HEK293 (cell line): ENCODE measurements around the gene VPS29.

Experiments used
- ATF2 ChIP-seq: fragments of 450-650 bp; formaldehyde crosslinking; IDR thresholded peaks from 2 replicates; pipeline ENCODE4 v1.5.1; 2016; ENCODE audit warnings: missing biosample characterization, missing genetic modification characterization, low read depth
- CTCF ChIP-seq: fragments of 450-650 bp; formaldehyde crosslinking; IDR thresholded peaks from 2 replicates; pipeline ENCODE4 v1.5.1; 2016; ENCODE audit warnings: missing biosample characterization, missing genetic modification characterization
- PATZ1 ChIP-seq: fragments of 450-650 bp; formaldehyde crosslinking; IDR thresholded peaks from 2 replicates; pipeline ENCODE4 v1.5.1; 2016; ENCODE audit warnings: missing biosample characterization, missing genetic modification characterization
- REPIN1 ChIP-seq: fragments of 450-650 bp; formaldehyde crosslinking; IDR thresholded peaks from 2 replicates; pipeline ENCODE4 v1.5.1; 2017; ENCODE audit warnings: missing biosample characterization, missing genetic modification characterization, low read depth
- REST ChIP-seq: fragments of 450-650 bp; formaldehyde crosslinking; IDR thresholded peaks from 2 replicates; pipeline ENCODE4 v1.5.1; 2016; ENCODE audit warnings: missing biosample characterization, missing genetic modification characterization
- SP2 ChIP-seq: fragments of 450-650 bp; formaldehyde crosslinking; IDR thresholded peaks from 2 replicates; pipeline ENCODE4 v1.5.1; 2016; ENCODE audit warnings: missing biosample characterization, missing genetic modification characterization
- TCF7L2 ChIP-seq: IDR thresholded peaks from 2 replicates; pipeline ENCODE4 v1.6.1; 2011; ENCODE audit warnings: low read depth, mild to moderate bottlenecking, inconsistent platforms, low read length, moderate library complexity, borderline replicate concordance
- ZBTB8A ChIP-seq: fragments of 450-650 bp; formaldehyde crosslinking; IDR thresholded peaks from 2 replicates; pipeline ENCODE4 v1.5.1; 2016; ENCODE audit warnings: missing biosample characterization, missing genetic modification characterization
- ZNF239 ChIP-seq: fragments of 450-650 bp; formaldehyde crosslinking; IDR thresholded peaks from 2 replicates; pipeline ENCODE4 v1.5.1; 2016; ENCODE audit warnings: missing biosample characterization, missing genetic modification characterization
- ZNF274 ChIP-seq, 2 experiments: fragments of 200-500 bp in 1 of 2; fragments of 450-650 bp in 1 of 2; sonication (Bioruptor generic) in 1 of 2; formaldehyde crosslinking in 1 of 2; IDR thresholded peaks; 2 replicates each; pipeline versions ENCODE4 v1.5.1 to v1.6.1; 2014 to 2016; ENCODE audit warnings: borderline replicate concordance in 1 of 2, inconsistent platforms in 1 of 2, low read length in 1 of 2, missing biosample characterization in 1 of 2, missing genetic modification characterization in 1 of 2
- ZNF292 ChIP-seq: fragments of 450-650 bp; formaldehyde crosslinking; IDR thresholded peaks from 2 replicates; pipeline ENCODE4 v1.5.1; 2016; ENCODE audit warnings: low read depth, missing biosample characterization, missing genetic modification characterization, borderline replicate concordance
- ZNF629 ChIP-seq: fragments of 450-650 bp; formaldehyde crosslinking; IDR thresholded peaks from 2 replicates; pipeline ENCODE4 v1.5.1; 2017; ENCODE audit warnings: missing biosample characterization, missing genetic modification characterization
- ZNF670 ChIP-seq: fragments of 450-650 bp; formaldehyde crosslinking; IDR thresholded peaks from 2 replicates; pipeline ENCODE4 v1.5.1; 2016; ENCODE audit warnings: missing biosample characterization, missing genetic modification characterization, low read depth
- ZSCAN4 ChIP-seq: fragments of 450-650 bp; formaldehyde crosslinking; IDR thresholded peaks from 2 replicates; pipeline ENCODE4 v1.5.1; 2017; ENCODE audit warnings: missing biosample characterization, missing genetic modification characterization

- TF ChIP-seq TCF7L2 = no peak
- TF ChIP-seq ZNF274 (IDR thresholded peaks at IDR 0.05; ENCODE audit: low read length) = no peak
- no peak for TF ChIP-seq ZNF274 (tag by site-specific recombination; IDR thresholded peaks at IDR 0.05; ENCODE audit: borderline replicate concordance)
- 0 out of 2 replicates have a peak, but pooled peaks have one; percentile 10 for TF ChIP-seq REPIN1 (tag by site-specific recombination)
- TF ChIP-seq REST = no peak; the same call in 1 of the 2 replicates
- TF ChIP-seq ZNF239 (tag by site-specific recombination) = no peak
- no peak for TF ChIP-seq CTCF
- TF ChIP-seq ZNF670 (tag by site-specific recombination) = no peak
- peak; percentile 88 for TF ChIP-seq ZBTB8A (tag by site-specific recombination)
- no peak for TF ChIP-seq ATF2 (tag by site-specific recombination)
- TF ChIP-seq SP2 (tag by site-specific recombination) = peak; percentile 96
- TF ChIP-seq PATZ1 = no peak; the same call in none of the 2 replicates
- no peak for TF ChIP-seq ZNF292 (tag by site-specific recombination)
- TF ChIP-seq ZSCAN4 = no peak
- peak; percentile 94 for TF ChIP-seq ZNF629 (tag by site-specific recombination)
Measured at GRCh38 chr12:110468214-110469048, 33.5 kb downstream of the VPS29 start, which contains the start of the genes FAM216A and GPN3.
